DMS53 treated with DMSO at 0.1 percent for 48 hours (cell line): Measurements from ENCODE around the gene CBY1.

Experiments used
- DNase-seq: peaks from one replicate; lab custom pipeline; 2025; ENCODE audit not compliant: unreplicated experiment; lab: John Stamatoyannopoulos, UW

CBY1 gene

GRCh38 chr22:38700789-38701628 lies 44.6 kb downstream of the CBY1 start, which contains the start of gene JOSD1:
TSS of gene JOSD1 (minus strand) at chr22:38700943. CDS start at chr22:38699987, 956 bp downstream.
- peak; percentile 51 for DNase-seq

GRCh38 chr22:38704654-38705234 lies 48.3 kb downstream of the CBY1 start:
- no peak for DNase-seq

GRCh38 chr22:38705235-38706100 lies 49.0 kb downstream of the CBY1 start, which contains the start of gene GTPBP1:
TSS of gene GTPBP1 (plus strand) at chr22:38705944. CDS start at chr22:38705956, 12 bp downstream.
- DNase-seq: peak; percentile 99

- no peak for DNase-seq
Observed at GRCh38 chr22:38706101-38706900, 49.9 kb downstream of the CBY1 start.

- DNase-seq: no peak
Observed at GRCh38 chr22:38706901-38707195, 50.4 kb downstream of the CBY1 start.

- peak; percentile 34 for DNase-seq
Observed at GRCh38 chr22:38707346-38707745, 50.9 kb downstream of the CBY1 start.

DNA sequence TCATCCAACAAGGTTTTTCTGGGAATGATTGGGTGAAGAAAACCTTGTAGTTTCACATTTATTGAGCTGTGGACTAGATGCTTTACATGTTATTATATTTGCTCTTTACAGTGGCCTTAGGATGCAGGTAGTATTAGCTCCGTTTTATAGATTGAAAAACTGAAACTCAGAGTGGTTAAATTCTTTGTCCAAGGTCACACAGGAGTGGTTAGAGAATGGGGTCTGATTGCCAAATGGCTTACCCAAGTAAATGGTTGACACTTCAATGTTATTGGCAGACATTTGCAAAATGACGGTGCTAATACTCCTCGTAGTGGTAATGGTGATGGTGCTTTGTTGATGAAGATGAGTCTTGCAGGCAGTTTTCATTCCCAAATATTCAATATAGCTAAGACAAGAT lies 51.5 kb downstream of the CBY1 start:
- DNase-seq: no peak

DNA sequence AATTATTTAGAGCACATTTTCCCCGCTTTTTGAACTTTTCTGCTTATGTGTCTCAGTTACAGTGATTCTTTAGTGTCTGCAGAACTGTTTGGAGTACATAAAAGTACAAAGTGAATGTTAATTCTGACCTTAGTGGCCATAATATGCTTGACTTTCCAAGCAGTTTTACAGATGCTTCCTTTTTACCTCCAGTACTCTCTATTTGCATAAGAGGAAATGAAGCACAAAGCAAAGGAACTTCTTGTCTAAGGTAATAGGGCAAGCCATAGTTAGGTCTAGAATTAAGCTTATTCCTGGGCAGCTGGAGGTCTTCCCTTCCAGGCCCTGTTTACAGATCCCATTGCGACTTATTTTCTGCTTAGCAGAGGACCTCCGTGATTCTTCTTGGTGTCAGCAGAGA lies 52.9 kb downstream of the CBY1 start:
- no peak for DNase-seq

- DNase-seq: no peak
Observed at GRCh38 chr22:38710351-38710750, 53.9 kb downstream of the CBY1 start.

DNA sequence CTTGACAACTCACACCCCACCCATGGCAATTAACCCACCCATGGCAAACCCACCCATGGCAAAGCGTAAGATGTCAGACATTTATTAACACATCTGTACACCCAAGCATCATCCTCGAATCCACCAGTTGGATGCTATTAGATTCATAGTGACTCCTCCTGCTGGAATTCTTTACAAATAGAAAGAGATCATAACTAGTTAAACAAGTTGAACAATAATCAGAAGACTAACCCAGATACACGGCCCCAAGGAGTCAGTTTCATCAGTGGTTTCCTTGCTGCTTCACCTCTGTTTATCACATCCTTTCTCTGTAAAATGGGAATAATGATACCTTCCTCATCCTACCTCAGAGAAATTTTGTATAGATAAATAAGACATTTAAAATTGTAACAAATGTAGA lies 54.4 kb downstream of the CBY1 start:
- DNase-seq: no peak

GRCh38 chr22:38712486-38713207 lies 56.2 kb downstream of the CBY1 start:
- DNase-seq: no peak

DNA sequence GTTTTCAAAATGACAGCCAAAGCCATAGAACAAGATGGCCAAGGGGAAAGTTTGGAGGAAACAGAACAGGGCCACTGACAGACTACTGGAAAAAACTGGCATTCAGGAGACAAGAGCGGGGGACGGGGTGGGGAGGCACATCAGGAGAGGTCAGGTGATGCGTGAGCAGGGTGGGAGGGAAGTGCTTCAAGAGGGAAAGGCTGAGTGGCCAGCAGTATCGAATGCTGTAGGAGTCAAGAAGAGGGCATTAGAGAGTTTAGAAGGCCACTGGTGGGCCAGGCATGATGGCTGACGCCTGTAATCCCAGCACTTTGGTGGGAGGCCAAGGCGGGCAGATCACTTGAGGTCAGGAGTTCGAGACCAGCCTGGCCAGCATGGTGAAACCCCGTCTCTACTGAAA lies 57.5 kb downstream of the CBY1 start:
- no peak for DNase-seq

GRCh38 chr22:38715176-38715764 lies 58.8 kb downstream of the CBY1 start:
- no peak for DNase-seq

- DNase-seq: no peak
Observed at GRCh38 chr22:38715852-38716251, 59.4 kb downstream of the CBY1 start.

- DNase-seq: no peak
Observed at GRCh38 chr22:38716271-38716670, 59.8 kb downstream of the CBY1 start.

GRCh38 chr22:38716826-38717225 lies 60.4 kb downstream of the CBY1 start:
- DNase-seq: no peak

- no peak for DNase-seq
Observed at GRCh38 chr22:38717244-38717643, 60.8 kb downstream of the CBY1 start.

GRCh38 chr22:38718414-38718813 lies 62.0 kb downstream of the CBY1 start:
- DNase-seq: peak; percentile 64

- DNase-seq: no peak
Observed at GRCh38 chr22:38719196-38719595, 62.8 kb downstream of the CBY1 start.

- DNase-seq: no peak
Observed at GRCh38 chr22:38720350-38720749, 63.9 kb downstream of the CBY1 start.
